H1 (cell line): ENCODE measurements around the gene GALNT9.

Experiments used
- CREB1 ChIP-seq: IDR thresholded peaks from 2 replicates; pipeline ENCODE4 v1.6.1; 2012; ENCODE audit warnings: inconsistent platforms
- CTCF ChIP-seq, 3 experiments: IDR thresholded peaks; 1 replicate in 2 of 3; 2 replicates in 1 of 3; pipeline versions ENCODE4 v1.5.1 to v1.6.1; 2011; ENCODE audit warnings: low read length in 3 of 3, mild to moderate bottlenecking in 3 of 3, inconsistent platforms in 2 of 3, low read depth in 1 of 3, moderate library complexity in 1 of 3; ENCODE audit not compliant: insufficient read depth in 1 of 3; ENCODE audit errors: control extremely low read depth in 1 of 3
- EZH2 ChIP-seq: fragments of 200-600 bp; sonication (generic); IDR thresholded peaks from 2 replicates; pipeline ENCODE4 v1.7.1; 2012; ENCODE audit warnings: low read depth, mild to moderate bottlenecking, moderate library complexity, low read length, inconsistent platforms; ENCODE audit not compliant: severe bottlenecking
- POLR2A ChIP-seq, 2 experiments: IDR thresholded peaks; 1 replicate in 1 of 2; 2 replicates in 1 of 2; pipeline ENCODE4 v1.6.1; 2011; ENCODE audit warnings: low read depth in 2 of 2, low read length in 2 of 2, mild to moderate bottlenecking in 2 of 2; ENCODE audit errors: control extremely low read depth in 1 of 2
- USF2 ChIP-seq: IDR thresholded peaks from 2 replicates; pipeline ENCODE4 v1.6.1; 2011; ENCODE audit warnings: low read length, improper control_type of control experiment

GRCh38 chr12:132318135-132318534, 11.3 kb downstream of the GALNT9 start:
- TF ChIP-seq CREB1 (no peak), CTCF (IDR thresholded peaks at IDR 0.05; ENCODE audit: control extremely low read depth in 1 of 3, insufficient read depth in 1 of 3, low read depth in 1 of 3, low read length in 3 of 3) (no peak), POLR2A (IDR thresholded peaks at IDR 0.05; ENCODE audit: control extremely low read depth in 1 of 2, low read depth in 2 of 2, low read length in 2 of 2) (no peak), EZH2 (no peak), USF2 (no peak)
